Activated T-helper 2 cell treated with anti-CD3 and anti-CD28 coated beads, Interferon-gamma antibody, Interleukin-2, Interleukin-4, amounts not matched to agents 10 μg/mL and 5 μg/mL and 100 μg/mL, durations not matched to agents 14 hours and 24 hours and 36 hours (primary cell): Measurements from ENCODE around the gene FLACC1. TPM values are rescaled to one million over a fixed set of nuclear protein-coding genes. Genes with fewer than 3 reads are reported as not detected.

Experiments used
- DNase-seq: peaks from one replicate; pipeline ENCODE4 v3.0.0; 2021; ENCODE audit warnings: low spot score
- H3K27ac Mint-ChIP-seq: one replicate; pipeline ENCODE4 v1.8.0; 2021; ENCODE audit warnings: mixed read lengths
- H3K27me3 Mint-ChIP-seq: one replicate; pipeline ENCODE4 v1.8.0; 2021; ENCODE audit warnings: low read depth, mixed read lengths
- H3K36me3 Mint-ChIP-seq: one replicate; pipeline ENCODE4 v1.8.0; 2021; ENCODE audit warnings: low read depth, mixed read lengths
- H3K4me1 Mint-ChIP-seq: one replicate; pipeline ENCODE4 v1.8.0; 2021; ENCODE audit warnings: low read depth, mixed read lengths
- H3K4me3 Mint-ChIP-seq: one replicate; pipeline ENCODE4 v1.8.0; 2021; ENCODE audit warnings: low read depth, mild to moderate bottlenecking, moderate library complexity, mixed read lengths
- H3K9me3 Mint-ChIP-seq: one replicate; pipeline ENCODE4 v1.8.0; 2021; ENCODE audit warnings: mixed read lengths
- intact Hi-C: fragments of 100-400 bp; cut with micrococcal nuclease; formaldehyde crosslinking; loops from one replicate; pipeline ENCODE4 v1.15.1; 2023
- total RNA-seq: library from RNA; stranded (reverse); gene quantifications from 2 replicates; pipeline ENCODE4 v1.2.3, GENCODE V29; 2022

The FLACC1 gene
- total RNA-seq, 1 donor from 2014 or later: 0.84 TPM

DNA sequence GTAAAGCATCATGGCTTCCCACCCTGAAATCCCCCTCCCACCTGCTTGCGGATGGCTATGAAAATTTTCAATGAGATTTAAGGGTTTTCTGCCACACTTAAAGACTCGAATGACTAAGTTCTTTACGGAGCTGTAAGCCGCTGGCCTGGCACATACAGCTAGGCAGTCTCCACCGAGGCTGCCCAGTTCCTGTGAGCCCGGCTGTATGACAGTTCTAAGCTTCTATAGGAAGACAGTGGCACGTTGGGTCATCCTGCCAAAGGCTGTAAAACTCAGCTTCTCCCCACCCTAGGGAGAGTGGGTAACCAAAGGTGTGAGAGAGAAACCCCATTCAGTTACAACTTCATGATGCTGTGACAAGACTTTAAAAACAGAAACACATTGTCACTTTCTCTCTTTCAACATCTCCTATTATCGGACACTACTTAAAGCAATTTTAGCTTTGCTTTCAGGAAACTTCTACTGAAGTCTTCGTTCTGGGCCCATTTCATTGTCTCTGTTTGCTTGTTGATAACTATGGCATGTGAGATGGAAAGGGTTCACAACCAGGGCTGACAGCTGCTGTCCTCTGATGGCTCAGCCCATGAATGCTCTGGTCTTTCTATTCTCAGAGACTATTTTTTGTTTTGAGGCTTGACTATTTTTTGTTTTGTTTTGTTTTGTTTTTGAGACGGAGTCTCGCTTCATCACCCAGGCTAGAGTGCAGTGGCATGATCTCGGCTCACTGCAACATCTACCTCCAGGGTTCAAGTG is 89.7 kb downstream of the FLACC1 start:
- H3K4me3 Mint-ChIP-seq: no peak overlapping the region
- no peaks in the 10 kb centered on the region for H3K27me3 Mint-ChIP-seq
- peaks cover 66% of the 10 kb centered on the region for H3K4me1 Mint-ChIP-seq
- peaks cover 70% of the 10 kb centered on the region for H3K36me3 Mint-ChIP-seq
- intact Hi-C loops: loop anchor here (10.0 kb wide), 1 partner anchor 997 kb away; the partner anchor contains the start of gene NOP58
- no peaks in the 10 kb centered on the region for H3K9me3 Mint-ChIP-seq
- no peak for DNase-seq
- H3K27ac Mint-ChIP-seq: no peak overlapping the region

DNA sequence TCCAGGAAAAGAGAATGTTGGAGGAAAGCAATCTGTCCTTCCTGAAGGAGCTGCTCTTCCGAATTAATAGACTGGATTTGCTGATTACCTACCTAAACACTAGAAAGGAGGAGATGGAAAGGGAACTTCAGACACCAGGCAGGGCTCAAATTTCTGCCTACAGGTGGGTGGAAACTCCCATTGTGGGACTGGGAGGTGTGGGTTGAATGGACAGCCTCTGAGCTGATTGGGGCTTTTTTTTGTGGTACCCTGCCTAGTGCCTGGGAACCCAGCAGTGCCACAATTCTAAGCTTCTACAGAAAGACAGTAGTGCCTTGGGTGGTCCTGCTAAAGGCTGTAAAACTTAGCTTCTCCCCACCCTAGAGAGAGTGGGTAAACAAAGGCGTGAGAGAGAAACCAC is 90.5 kb downstream of the FLACC1 start:
- Mint-ChIP-seq H3K9me3 (no peaks in the 10 kb centered on the region), H3K27ac (peak overlapping the region; percentile 47), H3K4me1 (peaks cover 66% of the 10 kb centered on the region), H3K36me3 (peaks cover 68% of the 10 kb centered on the region), H3K27me3 (no peaks in the 10 kb centered on the region), H3K4me3 (no peak overlapping the region)
- DNase-seq: no peak
- intact Hi-C loops: loop anchor here (10.0 kb wide), 1 partner anchor 998 kb away; the partner anchor contains the start of gene NOP58

DNA sequence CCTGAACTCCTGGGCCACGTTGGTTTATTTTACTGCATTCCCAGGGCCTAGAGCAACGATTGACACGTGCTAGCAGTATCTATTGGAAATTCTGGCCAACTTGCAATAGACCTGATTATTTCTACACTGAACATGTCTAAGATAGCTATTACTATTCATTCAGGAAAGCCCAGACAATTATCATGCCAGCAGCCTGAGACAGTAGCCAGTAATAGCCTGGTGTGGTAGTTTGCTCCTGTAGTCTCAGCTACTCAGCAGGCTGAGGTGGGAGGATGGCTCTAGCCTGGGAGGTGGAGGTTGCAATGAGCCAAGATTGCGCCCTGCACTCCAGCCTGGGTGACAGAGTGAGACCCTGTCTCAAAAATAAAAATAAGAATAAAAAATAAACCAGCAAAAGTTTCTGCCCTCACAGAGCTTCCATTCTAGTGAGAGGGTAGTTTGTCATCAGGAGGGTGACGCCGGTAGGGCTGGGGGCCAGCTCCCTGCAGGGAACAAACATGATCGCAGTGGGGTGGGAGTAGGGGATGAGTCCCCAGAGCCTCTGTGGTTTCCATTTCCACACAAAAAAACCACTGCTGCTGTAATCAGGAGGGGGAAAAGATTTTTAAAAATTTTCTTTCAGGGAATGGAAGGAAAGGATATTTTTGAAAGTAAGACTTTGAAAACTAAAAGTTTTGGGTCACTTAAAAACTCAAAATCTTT is 92.5 kb downstream of the FLACC1 start:
- H3K4me3 Mint-ChIP-seq: peak overlapping the region; percentile 54
- H3K9me3 Mint-ChIP-seq: no peaks in the 10 kb centered on the region
- intact Hi-C loops: loop anchor here (5.0 to 10.0 kb wide), 3 partner anchors 98 to 1000 kb away; partner anchors contain the start of gene NOP58
- no peak for DNase-seq
- peaks cover 64% of the 10 kb centered on the region for H3K4me1 Mint-ChIP-seq
- H3K27me3 Mint-ChIP-seq: no peaks in the 10 kb centered on the region
- H3K36me3 Mint-ChIP-seq: peaks cover 59% of the 10 kb centered on the region
- peak overlapping the region; percentile 84 for H3K27ac Mint-ChIP-seq

DNA sequence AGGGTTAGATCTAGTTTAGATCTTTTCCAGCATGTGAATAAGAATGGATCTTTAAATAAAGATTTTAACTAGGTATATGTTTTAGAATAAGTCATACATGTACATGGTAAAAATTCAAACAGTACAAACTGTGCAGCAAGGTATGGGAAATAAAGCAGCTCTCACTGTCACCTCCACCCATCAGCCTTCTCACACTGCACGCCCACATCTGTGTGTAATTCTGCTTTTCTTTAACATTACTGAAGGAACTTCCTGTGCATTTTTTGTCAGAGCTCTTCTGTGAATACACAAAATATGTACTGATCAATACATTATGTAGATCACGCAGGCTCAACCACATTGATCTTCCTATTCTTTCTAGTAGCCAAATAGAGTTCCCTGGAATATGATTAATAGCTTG is 93.4 kb downstream of the FLACC1 start:
- intact Hi-C loops: loop anchor here (1.0 to 10.0 kb wide), 5 partner anchors 9 to 1001 kb away; partner anchors contain the start of gene NOP58
- Mint-ChIP-seq H3K36me3 (peaks cover 51% of the 10 kb centered on the region), H3K27me3 (no peaks in the 10 kb centered on the region), H3K27ac (peak overlapping the region; percentile 84), H3K4me3 (peak overlapping the region; percentile 54), H3K9me3 (no peaks in the 10 kb centered on the region), H3K4me1 (peaks cover 65% of the 10 kb centered on the region)
- no peak for DNase-seq

DNA sequence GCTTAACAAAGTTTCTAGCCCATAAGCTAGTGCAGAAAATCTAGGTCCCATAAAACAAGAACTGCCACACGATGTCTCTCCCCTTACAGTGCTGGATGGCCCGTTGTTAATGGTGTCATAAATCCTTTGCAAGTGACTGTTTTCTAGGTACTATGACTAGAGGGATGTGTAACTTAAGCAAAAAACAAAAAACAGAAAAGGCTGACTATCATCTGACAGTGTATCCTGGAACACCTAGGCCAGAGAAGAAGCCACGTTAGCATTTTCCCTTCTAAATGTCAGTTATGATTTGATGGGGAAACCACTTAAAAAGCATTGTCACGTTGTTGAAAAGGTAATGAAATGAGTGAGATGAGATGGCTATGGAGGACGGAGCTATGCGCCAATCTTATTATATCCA is 94.4 kb downstream of the FLACC1 start:
- H3K9me3 Mint-ChIP-seq: no peaks in the 10 kb centered on the region
- no peak for DNase-seq
- peaks cover 69% of the 10 kb centered on the region for H3K4me1 Mint-ChIP-seq
- H3K27me3 Mint-ChIP-seq: no peaks in the 10 kb centered on the region
- peak overlapping the region; percentile 78 for H3K4me3 Mint-ChIP-seq
- H3K27ac Mint-ChIP-seq: peak overlapping the region; percentile 84
- peaks cover 45% of the 10 kb centered on the region for H3K36me3 Mint-ChIP-seq
- intact Hi-C loops: loop anchor here (1.0 to 10.0 kb wide), 5 partner anchors 8 to 1002 kb away; partner anchors contain the start of gene NOP58

DNA sequence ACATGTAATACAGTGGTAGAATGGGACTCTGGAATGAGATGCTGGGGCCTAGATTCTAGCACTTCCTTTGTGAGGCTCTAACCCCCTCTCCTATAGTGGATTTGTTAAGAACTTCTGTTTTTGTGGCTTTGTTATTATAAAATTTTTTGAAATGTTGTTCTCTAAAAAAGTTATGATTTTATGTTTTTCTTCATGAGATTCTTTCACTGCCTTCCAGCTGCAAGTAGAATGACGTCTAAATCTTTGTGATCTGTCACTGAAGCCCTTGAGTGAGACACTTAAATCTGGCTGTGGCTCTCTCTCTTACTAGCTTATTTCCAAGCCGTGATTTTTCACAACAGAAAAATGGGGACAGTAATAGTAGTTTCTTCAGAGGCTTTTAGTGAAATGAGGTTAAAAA is 95.2 kb downstream of the FLACC1 start:
- peaks cover 37% of the 10 kb centered on the region for H3K36me3 Mint-ChIP-seq
- no peak for DNase-seq
- peak overlapping the region; percentile 97 for H3K27ac Mint-ChIP-seq
- H3K4me1 Mint-ChIP-seq: peaks cover 68% of the 10 kb centered on the region
- intact Hi-C loops: loop anchor here (2.0 to 10.0 kb wide), 4 partner anchors 100 to 1003 kb away; partner anchors contain the start of gene NOP58
- H3K27me3 Mint-ChIP-seq: no peaks in the 10 kb centered on the region
- H3K9me3 Mint-ChIP-seq: no peaks in the 10 kb centered on the region
- peak overlapping the region; percentile 92 for H3K4me3 Mint-ChIP-seq

DNA sequence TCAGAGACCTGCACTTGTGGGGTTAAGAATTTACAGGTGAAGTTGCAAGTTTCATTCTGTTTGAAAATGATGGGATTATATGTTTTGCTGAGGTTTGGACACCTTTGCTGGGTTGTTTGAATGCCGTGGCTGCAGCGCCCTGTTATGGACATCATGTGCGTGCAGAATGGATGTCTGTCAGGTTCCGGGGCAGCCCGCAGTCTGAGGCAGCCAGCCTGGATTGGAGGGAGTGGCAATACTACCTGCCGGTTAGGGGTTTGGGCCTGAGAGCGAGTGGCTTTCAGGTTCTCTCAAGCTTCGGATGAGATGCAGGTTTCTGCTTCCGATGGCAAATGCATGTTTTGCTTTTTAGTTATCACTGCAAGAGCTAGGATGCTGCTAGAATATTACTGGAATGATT is 95.7 kb downstream of the FLACC1 start:
- Mint-ChIP-seq H3K4me1 (peaks cover 68% of the 10 kb centered on the region), H3K27ac (peak overlapping the region; percentile 97), H3K36me3 (peaks cover 33% of the 10 kb centered on the region), H3K4me3 (peak overlapping the region; percentile 92), H3K27me3 (no peaks in the 10 kb centered on the region), H3K9me3 (no peaks in the 10 kb centered on the region)
- DNase-seq: peak; percentile 61
- intact Hi-C loops: loop anchor here (5.0 to 10.0 kb wide), 3 partner anchors 101 to 1003 kb away; partner anchors contain the start of gene NOP58

DNA sequence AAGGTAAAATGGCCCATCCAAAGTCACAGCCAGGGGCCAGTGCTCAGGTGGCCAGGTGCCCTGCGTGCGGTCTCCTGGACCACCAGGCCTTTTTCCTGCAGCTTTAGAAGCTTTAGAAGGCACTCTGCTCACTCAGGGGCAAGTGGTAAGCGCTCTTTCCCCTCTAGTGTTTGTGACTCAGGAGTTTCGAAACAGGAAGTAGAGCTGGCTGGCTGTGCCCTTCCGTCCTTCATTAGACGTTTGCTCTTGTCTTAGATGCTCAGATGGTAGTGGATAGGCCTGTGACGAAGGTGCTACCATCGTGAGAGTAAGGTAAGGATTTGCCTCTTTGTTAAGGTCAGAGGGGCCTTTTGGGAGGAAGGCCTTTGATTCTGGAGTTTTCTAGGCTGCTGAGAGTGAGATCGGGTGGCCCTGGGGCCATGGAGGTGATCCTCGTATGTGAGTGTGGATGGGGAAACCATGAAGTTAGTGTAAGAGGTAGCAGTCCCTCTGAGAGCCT is 96.8 kb downstream of the FLACC1 start, which contains the start of gene CASP8:
Gene CASP8, plus strand, starts transcription at position 235 of the 499 bp plus-strand sequence. CDS start 5,951 bp downstream, outside the sequence.
- H3K4me1 Mint-ChIP-seq: peaks cover 68% of the 10 kb centered on the region
- H3K27me3 Mint-ChIP-seq: no peaks in the 10 kb centered on the region
- peaks cover 23% of the 10 kb centered on the region for H3K36me3 Mint-ChIP-seq
- peak within 1 kb of the TSS; percentile 97 for H3K27ac Mint-ChIP-seq
- intact Hi-C loops: loop anchor here (1.0 to 10.0 kb wide), 4 partner anchors 24 to 1004 kb away; partner anchors contain the start of gene NOP58
- H3K9me3 Mint-ChIP-seq: no peaks in the 10 kb centered on the region
- peak within 1 kb of the TSS; percentile 92 for H3K4me3 Mint-ChIP-seq
- peak; percentile 70 for DNase-seq

DNA sequence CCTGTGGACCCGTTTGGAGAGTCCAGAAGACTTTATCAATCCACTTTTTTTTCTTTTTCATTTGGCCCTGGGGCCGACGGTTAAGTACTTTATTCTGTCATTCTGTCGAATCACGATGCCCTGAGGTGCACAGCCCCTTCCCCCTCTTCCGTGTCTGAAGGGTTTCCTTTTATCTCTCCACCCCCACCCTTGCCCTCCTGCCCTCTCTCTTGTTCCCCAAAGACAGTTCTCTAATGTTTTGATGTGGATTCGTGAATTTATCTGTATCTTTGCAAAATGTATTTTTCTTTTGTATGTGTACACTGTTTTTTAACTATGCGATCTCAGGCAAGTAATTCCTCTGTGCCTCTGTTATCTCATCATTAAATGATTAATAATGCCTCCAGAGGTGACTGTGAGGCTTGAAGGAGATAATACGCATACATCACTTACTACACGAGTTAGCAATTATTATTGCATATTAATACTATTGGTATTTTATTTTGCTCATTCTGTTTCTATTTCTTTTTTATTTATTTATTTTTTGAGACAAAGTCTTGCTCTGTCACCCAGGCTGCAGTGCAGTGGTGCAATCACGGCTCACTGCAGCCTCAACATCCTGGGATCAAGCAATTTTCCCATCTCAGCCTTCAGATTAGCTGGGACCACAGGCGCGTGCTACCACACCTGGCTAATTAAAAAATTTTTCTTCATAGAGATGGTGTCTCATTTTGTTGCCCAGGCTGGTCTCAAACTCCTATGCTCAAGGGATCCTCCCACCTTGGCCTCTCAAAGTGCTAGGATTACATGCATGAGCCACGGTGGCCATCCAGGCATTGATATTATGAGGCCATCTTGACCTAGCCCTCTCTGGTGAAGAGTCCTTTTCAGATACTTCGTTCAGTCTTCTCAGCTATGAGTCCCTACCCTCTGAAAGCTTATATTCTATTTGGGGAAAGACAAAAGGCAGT is 98.2 kb downstream of the FLACC1 start:
- peak overlapping the region; percentile 89 for H3K4me3 Mint-ChIP-seq
- intact Hi-C loops: loop anchor here (1.0 to 2.0 kb wide), 5 partner anchors 26 to 395 kb away; partner anchors contain the start of genes CFLAR, CLK1, STRADB and TRAK2
- no peaks in the 10 kb centered on the region for H3K27me3 Mint-ChIP-seq
- no peak for DNase-seq
- peaks cover 26% of the 10 kb centered on the region for H3K36me3 Mint-ChIP-seq
- peak overlapping the region; percentile 97 for H3K27ac Mint-ChIP-seq
- H3K4me1 Mint-ChIP-seq: peaks cover 73% of the 10 kb centered on the region
- H3K9me3 Mint-ChIP-seq: no peaks in the 10 kb centered on the region

DNA sequence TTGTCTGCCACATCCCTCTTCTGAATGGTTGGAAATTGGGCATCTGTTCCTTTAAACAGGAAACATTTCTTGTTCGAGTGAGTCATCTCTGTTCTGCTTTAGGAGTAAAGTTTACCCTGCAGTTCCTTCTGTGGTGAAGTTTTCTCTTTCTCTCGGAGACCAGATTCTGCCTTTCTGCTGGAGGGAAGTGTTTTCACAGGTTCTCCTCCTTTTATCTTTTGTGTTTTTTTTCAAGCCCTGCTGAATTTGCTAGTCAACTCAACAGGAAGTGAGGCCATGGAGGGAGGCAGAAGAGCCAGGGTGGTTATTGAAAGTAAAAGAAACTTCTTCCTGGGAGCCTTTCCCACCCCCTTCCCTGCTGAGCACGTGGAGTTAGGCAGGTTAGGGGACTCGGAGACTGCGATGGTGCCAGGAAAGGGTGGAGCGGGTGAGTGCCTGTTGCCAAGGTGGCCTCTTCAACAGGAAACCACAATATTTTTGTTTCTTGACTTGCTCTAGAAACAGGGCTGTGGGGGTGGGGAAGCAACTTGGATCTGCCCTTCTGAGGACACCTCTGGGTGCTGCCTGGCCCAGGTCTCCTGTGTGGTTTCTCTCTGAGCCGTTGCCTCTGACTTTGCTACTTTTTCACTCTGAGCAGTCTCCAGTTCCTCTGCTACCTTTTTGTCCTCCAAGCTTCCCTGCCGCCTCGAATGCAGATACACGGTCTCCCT is 99.0 kb downstream of the FLACC1 start:
- peaks cover 69% of the 10 kb centered on the region for H3K4me1 Mint-ChIP-seq
- H3K27ac Mint-ChIP-seq: peak overlapping the region; percentile 97
- intact Hi-C loops: loop anchor here (1.0 to 2.0 kb wide), 6 partner anchors 25 to 394 kb away; partner anchors contain the start of genes CFLAR, CLK1, STRADB and TRAK2
- H3K4me3 Mint-ChIP-seq: peak overlapping the region; percentile 89
- no peaks in the 10 kb centered on the region for H3K27me3 Mint-ChIP-seq
- peaks cover 29% of the 10 kb centered on the region for H3K36me3 Mint-ChIP-seq
- no peaks in the 10 kb centered on the region for H3K9me3 Mint-ChIP-seq
- peak; percentile 94 for DNase-seq

DNA sequence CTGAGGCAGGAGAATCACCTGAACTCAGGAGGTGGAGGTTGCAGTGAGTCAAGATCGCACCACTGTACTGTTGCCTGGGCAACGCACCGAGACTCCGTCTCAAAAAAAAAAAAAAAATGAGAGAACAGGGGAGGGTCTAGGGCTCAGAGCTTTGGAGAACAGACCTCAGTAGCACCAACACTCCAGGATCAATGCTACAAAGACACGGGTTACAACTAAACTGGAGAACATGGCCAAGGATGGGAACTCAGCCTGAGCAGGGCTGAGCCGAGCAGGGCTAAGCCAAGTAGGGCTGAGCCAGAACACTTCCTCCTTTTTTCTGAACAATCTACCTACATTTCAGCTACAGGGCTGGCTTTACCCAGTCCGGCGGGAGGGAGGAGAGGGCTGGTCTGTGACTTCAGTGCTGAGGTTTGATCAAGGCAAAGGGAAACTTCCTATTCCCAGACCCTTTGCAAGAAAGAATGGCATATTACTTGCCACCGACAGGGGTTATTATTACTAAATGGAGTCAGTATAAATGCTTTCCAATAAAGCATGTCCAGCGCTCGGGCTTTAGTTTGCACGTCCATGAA is 99.7 kb downstream of the FLACC1 start:
- intact Hi-C loops: loop anchor here (1.0 kb wide), 1 partner anchor 75 kb away; no protein-coding TSS in a partner anchor
- peak; percentile 49 for DNase-seq
- Mint-ChIP-seq H3K4me1 (peaks cover 67% of the 10 kb centered on the region), H3K27me3 (no peaks in the 10 kb centered on the region), H3K9me3 (no peaks in the 10 kb centered on the region), H3K4me3 (peak overlapping the region; percentile 89), H3K36me3 (peaks cover 28% of the 10 kb centered on the region), H3K27ac (peak overlapping the region; percentile 97)
